Loucy (cell line): ENCODE results near the gene CELSR3.

Experiments
- H2AFZ ChIP-seq: fragments of 200-600 bp; sonication (generic); 2 replicates; pipeline ENCODE4 v1.6.0; 2016; ENCODE audit warnings: antibody characterized with exemption, mild to moderate bottlenecking, low read length, moderate library complexity
- H3F3A ChIP-seq: fragments of 200-600 bp; 2 replicates; pipeline ENCODE4 v1.6.0; 2016; ENCODE audit warnings: antibody characterized with exemption, low read depth, mild to moderate bottlenecking
- H3K27me3 ChIP-seq: fragments of 200-600 bp; sonication (generic); 2 replicates; pipeline ENCODE4 v1.6.1; 2014; ENCODE audit warnings: low read length, mild to moderate bottlenecking; ENCODE audit not compliant: insufficient read depth, poor library complexity, severe bottlenecking
- H3K36me3 ChIP-seq: fragments of 200-600 bp; sonication (generic); 2 replicates; pipeline ENCODE4 v1.6.1; 2016; ENCODE audit warnings: low read length; ENCODE audit not compliant: insufficient read depth
- H3K4me1 ChIP-seq: fragments of 200-600 bp; sonication (generic); 2 replicates; pipeline ENCODE4 v1.5.1; 2014; ENCODE audit warnings: low read length, mild to moderate bottlenecking; ENCODE audit not compliant: insufficient read depth, poor library complexity, severe bottlenecking
- H3K4me2 ChIP-seq: fragments of 200-600 bp; sonication (generic); 2 replicates; pipeline ENCODE4 v1.6.0; 2014; ENCODE audit warnings: antibody characterized with exemption, low read length, low read depth, mild to moderate bottlenecking; ENCODE audit not compliant: poor library complexity, severe bottlenecking
- H3K4me3 ChIP-seq: fragments of 200-600 bp; sonication (generic); 2 replicates; pipeline ENCODE4 v1.5.1; 2014; ENCODE audit warnings: low read length, mild to moderate bottlenecking, mixed read lengths; ENCODE audit not compliant: poor library complexity, severe bottlenecking
- H3K79me2 ChIP-seq: fragments of 200-600 bp; sonication (generic); 2 replicates; pipeline ENCODE4 v1.6.1; 2014; ENCODE audit warnings: low read length; ENCODE audit not compliant: insufficient read depth
- H3K9ac ChIP-seq: fragments of 200-600 bp; sonication (generic); 2 replicates; pipeline ENCODE4 v1.6.0; 2014; ENCODE audit warnings: mild to moderate bottlenecking, low read depth, low read length, moderate library complexity; ENCODE audit not compliant: poor library complexity, severe bottlenecking
- H3K9me2 ChIP-seq: fragments of 200-600 bp; sonication (generic); replicated peaks from 2 replicates; pipeline ENCODE4 v1.6.1; 2016; ENCODE audit warnings: low read depth, low read length, mixed read lengths
- H3K9me3 ChIP-seq: fragments of 200-600 bp; sonication (generic); 2 replicates; pipeline ENCODE4 v1.6.1; 2014; ENCODE audit warnings: mild to moderate bottlenecking, antibody characterized with exemption, low read length, low read depth; ENCODE audit not compliant: insufficient read depth
- H4K20me1 ChIP-seq: fragments of 200-600 bp; sonication (generic); 2 replicates; pipeline ENCODE4 v1.6.0; 2014; ENCODE audit warnings: antibody characterized with exemption, low read length, mild to moderate bottlenecking; ENCODE audit not compliant: insufficient read depth, poor library complexity, severe bottlenecking
- EZH2phosphoT487 ChIP-seq: fragments of 200-600 bp; IDR thresholded peaks from 2 replicates; pipeline ENCODE4 v1.6.1; 2018; ENCODE audit warnings: antibody characterized with exemption, mild to moderate bottlenecking, moderate library complexity, borderline replicate concordance
- TF ChIP-seq, protein P1 (sequence below): fragments of 200-600 bp; sonication (generic); conservative IDR thresholded peaks from 2 replicates; pipeline ENCODE4 v1.5.1; 2014; ENCODE audit warnings: mild to moderate bottlenecking, antibody characterized with exemption, low read length

The CELSR3 gene

DNA sequence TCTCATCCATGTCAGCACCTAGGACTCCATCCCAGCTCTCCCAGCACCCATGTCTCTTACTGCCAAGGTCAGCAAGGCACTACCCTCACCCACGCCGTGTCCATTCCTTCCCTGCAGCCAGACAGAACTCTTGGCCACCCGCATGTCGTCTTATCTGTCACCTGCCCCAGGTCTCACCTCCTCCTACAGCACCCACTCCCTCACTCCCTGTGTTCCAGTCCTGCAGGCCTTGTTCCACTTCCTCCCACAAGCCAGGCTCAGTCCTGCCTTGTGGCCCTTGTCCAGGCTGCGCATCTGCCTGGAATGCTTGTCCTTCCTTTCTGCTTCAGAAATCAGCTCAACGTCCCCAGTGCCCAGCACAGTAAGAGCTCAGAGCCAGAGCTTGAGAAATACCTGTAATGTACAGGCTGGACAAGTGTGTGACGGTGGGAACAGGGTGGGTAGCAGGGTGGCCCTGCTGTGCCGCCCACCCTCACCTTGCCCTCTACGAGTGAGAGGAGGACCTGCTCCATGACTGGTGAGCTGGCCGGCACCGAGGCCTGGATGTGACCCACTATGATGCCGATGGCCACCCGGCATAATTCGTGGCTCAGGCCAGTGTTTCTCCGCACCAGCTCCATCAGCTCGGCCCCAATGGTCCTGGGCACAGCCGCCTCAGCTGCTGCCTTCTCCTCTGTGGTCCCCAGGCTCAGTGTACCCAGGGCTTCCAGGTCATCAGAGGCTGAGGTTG lies 18.3 kb upstream of the CELSR3 start:
- Histone ChIP-seq H3K27me3 (no peaks in the 10 kb centered on the region), H3K4me3 (no peak overlapping the region), H4K20me1 (no peaks in the 10 kb centered on the region), H3K36me3 (peaks cover 36% of the 10 kb centered on the region; the same call in 1 of the 2 replicates), H3K9me3 (no peaks in the 10 kb centered on the region), H3K9ac (no peak overlapping the region), H3F3A (no peaks in the 10 kb centered on the region), H3K4me1 (peaks cover 15% of the 10 kb centered on the region), H3K9me2 (no peaks in the 10 kb centered on the region), H3K4me2 (no peak overlapping the region), H2AFZ (no peak overlapping the region), H3K79me2 (peaks cover 27% of the 10 kb centered on the region)
- no peak for TF ChIP-seq EZH2phosphoT487
- TF ChIP-seq, protein P1, sequence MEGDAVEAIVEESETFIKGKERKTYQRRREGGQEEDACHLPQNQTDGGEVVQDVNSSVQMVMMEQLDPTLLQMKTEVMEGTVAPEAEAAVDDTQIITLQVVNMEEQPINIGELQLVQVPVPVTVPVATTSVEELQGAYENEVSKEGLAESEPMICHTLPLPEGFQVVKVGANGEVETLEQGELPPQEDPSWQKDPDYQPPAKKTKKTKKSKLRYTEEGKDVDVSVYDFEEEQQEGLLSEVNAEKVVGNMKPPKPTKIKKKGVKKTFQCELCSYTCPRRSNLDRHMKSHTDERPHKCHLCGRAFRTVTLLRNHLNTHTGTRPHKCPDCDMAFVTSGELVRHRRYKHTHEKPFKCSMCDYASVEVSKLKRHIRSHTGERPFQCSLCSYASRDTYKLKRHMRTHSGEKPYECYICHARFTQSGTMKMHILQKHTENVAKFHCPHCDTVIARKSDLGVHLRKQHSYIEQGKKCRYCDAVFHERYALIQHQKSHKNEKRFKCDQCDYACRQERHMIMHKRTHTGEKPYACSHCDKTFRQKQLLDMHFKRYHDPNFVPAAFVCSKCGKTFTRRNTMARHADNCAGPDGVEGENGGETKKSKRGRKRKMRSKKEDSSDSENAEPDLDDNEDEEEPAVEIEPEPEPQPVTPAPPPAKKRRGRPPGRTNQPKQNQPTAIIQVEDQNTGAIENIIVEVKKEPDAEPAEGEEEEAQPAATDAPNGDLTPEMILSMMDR = no peak

DNA sequence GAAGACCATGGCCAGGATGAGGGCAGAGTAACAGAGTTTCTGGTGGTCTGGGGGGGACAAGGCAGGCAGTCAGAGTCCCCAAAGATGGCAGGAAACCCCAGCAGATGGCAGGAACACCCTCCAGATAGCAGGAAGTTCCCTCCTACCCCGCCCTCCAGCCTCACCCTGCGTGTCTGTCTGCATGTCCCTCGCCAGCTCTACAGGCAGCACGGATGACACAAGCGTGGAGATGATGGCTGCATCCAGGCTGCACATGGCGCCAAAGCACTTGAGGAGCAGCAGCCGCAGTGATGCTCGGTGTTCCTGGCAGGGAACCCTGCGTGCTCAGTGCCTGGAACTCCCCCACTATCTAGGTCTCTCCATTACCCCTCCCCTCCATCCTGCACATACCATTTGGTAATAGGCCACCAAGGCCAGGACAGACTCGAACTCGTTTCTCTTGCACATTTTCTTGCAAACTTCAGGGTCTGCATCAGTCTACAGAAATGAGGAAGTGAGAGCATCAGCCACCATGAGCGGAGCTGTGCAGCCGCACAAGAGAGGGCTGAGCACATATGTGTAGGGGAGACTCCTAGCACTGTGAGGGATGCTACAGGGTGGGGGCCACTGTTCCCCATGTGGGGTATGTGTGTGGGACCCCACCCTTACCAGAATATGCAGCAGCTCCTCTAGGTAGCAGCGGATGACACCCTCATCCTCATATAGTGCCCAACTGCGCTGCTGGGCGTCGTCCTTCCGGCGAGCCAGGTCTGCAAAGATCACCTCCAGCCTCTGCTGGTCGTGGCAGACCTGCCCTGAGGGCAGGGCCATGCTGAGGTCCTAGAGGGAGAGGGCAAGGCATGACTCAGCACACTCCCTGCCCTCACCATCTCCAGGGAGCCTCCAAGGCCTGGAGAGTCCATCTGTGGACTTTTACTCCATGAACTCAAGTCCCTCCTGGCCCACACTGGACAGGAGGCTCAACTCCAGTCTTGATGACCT lies 17.0 kb upstream of the CELSR3 start:
- Histone ChIP-seq H3K79me2 (peaks cover 20% of the 10 kb centered on the region), H3F3A (no peaks in the 10 kb centered on the region), H3K4me3 (no peak overlapping the region), H3K4me2 (no peak overlapping the region), H3K9ac (no peak overlapping the region), H3K9me2 (no peaks in the 10 kb centered on the region), H3K9me3 (no peaks in the 10 kb centered on the region), H3K4me1 (peaks cover 14% of the 10 kb centered on the region), H4K20me1 (no peaks in the 10 kb centered on the region), H2AFZ (no peak overlapping the region), H3K36me3 (peaks cover 36% of the 10 kb centered on the region; the same call in 1 of the 2 replicates), H3K27me3 (no peaks in the 10 kb centered on the region)
- TF ChIP-seq, protein P1 = no peak
- no peak for TF ChIP-seq EZH2phosphoT487

GRCh38 chr3:48678566-48679380 lies 16.1 kb upstream of the CELSR3 start:
- H3K9ac ChIP-seq = no peak overlapping the region
- no peak for TF ChIP-seq EZH2phosphoT487
- TF ChIP-seq, protein P1 = no peak
- no peaks in the 10 kb centered on the region for H3K9me3 ChIP-seq
- peaks cover 36% of the 10 kb centered on the region; the same call in 1 of the 2 replicates for H3K36me3 ChIP-seq
- no peaks in the 10 kb centered on the region for H3K9me2 ChIP-seq
- peaks cover 10% of the 10 kb centered on the region; the same call in 1 of the 2 replicates for H3K79me2 ChIP-seq
- H3K4me2 ChIP-seq = no peak overlapping the region
- peaks cover 4% of the 10 kb centered on the region for H3K4me1 ChIP-seq
- no peak overlapping the region for H3K4me3 ChIP-seq
- H3F3A ChIP-seq = no peaks in the 10 kb centered on the region
- no peak overlapping the region for H2AFZ ChIP-seq
- no peaks in the 10 kb centered on the region for H4K20me1 ChIP-seq
- H3K27me3 ChIP-seq = no peaks in the 10 kb centered on the region
